ENCODE data around the gene GAS6.

Gene GAS6

DNA sequence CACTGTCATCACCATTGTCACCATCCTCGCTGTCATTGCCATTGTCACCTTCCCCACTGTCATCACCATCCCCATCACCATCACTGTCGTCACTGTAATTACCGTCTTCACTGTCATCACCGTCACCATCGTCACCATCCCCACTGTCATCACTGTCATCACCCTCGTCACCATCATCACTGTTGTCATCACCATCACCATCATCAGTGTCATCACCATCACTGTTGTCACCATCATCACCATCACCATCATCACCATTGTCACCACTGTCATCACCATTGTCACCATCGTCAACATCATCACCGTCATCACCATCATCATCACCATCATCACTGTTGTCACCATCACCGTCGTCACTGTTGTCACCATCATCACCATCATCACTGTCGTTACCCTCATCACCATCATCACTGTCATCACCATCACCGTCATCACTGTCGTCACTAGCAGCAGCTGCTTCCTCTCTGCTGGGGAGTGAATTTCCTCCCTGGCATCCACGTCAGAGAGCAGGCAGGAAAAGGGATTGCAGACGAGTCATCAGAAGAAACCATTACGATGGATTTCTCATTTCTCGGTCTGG is 77.5 kb downstream of the GAS6 start:
- no peak for DNase-seq

DNA sequence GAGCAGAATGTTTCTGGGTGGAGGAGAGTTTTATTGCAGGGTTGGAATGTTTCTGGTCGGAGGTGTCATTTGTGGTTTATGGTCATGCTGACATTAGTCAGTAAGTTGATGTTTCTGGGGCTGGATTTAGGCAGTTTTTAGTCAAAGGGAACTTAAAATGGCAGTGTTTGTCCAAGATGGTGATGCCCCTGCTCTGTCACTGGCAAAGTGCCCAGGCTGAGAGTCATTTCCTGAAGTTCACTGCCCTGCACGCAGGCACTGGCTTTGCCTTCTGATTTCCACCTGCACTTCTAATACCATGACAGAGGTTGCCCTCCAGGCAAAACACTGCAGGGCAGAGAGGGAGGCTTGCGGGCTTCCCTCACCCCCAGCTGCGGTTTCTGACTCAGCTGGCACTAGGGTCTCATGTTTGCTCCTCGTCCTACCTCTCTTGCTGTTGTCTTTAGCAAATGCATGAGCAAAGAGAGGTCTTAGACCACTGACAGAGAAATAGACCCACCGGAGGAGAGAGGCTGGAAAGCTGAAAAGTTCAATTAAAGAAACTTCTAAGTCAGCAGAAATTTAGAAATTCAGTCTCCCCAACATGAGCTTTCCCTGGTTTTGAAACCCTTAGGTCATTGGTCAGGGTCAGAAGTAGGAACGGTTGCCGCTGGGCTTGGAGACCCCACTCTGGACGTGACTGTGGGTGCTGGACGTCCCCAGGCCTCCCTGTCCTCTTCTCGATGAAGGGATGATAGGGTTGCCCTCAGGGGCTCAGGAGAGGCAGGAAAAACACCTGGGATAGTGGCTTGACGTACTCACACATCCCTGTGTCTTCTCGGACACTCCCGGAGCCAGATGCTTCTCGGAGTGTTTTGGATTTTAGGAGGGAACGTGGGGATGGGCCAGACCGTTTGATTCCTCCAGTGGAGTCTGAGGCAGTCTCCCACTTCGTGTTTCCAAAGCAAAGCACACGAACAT is 78.5 kb downstream of the GAS6 start:
- no peak for DNase-seq

GRCh38 chr13:113784645-113785024 is 79.2 kb downstream of the GAS6 start:
- no peak for DNase-seq

DNA sequence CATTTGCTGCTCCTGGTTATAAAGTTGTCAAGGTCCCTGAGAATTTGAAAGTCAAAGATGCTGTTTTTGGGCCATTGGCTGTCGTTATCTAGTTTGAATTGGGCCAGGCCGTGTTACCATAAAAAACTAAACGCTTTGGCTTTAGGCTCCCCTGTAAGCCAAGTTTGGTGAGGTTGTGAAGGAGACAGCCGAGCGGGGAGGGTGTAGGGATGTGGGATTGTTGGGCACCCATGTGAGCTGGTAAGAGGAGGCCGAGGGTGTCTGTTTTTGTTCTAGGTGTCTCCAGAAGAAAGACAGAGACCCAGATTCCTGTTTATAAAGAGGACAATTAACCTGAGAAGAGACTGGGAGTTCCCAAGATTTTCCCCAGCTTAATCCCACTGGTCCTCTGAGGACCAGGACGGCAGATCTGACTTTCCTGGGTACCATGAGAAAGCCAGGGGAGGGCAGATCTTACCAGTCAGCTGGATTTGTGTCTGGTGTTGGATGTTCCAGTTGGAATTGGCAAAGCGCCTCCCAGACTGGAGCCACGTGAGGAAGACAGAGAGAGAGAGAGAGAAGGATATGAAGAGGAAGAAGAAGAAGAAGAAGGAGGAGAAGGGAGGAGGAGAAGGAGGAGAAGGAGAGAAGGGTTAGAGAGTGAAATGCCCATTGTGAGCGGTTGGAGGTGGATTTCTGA is 79.8 kb downstream of the GAS6 start:
- no peak for DNase-seq

DNA sequence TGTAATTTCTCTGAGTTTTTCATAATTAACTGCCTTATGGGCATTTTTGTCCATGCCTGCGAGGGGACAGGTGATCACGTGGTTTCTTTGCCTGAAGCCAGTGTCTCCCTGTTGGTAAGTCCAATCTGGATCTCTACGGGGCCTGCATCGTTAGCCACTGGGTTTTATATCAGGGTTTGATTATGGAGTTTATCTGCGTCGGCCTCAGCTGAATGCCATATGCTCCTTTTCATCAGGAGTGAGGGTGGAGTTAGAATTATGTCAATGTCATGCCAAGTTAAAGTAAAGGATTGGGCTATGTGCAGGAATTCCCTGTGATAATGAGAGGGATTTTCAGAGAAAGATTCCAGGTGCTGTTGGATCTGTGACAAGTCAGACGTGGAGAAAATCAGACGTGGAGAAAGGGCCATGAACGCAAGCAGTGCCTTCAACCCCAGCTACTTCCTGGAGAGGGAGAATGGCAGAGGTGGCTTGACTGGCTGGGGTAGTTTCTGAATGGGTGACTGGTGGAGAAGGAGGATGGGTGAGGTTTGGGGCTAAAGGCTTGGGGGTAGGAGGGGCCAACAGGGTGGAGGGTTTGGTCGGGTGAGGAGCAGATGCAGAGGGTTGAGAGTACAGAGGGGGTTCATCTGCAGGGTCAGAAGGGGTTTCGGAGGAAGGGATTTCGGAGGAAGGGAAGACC is 80.5 kb downstream of the GAS6 start:
- DNase-seq = no peak

- DNase-seq = no peak
Observed at GRCh38 chr13:113782472-113782871, 81.4 kb downstream of the GAS6 start.

- DNase-seq = no peak
Observed at GRCh38 chr13:113781571-113781970, 82.3 kb downstream of the GAS6 start.

GRCh38 chr13:113777311-113778260 is 86.3 kb downstream of the GAS6 start:
- no peak for DNase-seq

GRCh38 chr13:113776231-113777125 is 87.4 kb downstream of the GAS6 start:
- no peak for DNase-seq

DNA sequence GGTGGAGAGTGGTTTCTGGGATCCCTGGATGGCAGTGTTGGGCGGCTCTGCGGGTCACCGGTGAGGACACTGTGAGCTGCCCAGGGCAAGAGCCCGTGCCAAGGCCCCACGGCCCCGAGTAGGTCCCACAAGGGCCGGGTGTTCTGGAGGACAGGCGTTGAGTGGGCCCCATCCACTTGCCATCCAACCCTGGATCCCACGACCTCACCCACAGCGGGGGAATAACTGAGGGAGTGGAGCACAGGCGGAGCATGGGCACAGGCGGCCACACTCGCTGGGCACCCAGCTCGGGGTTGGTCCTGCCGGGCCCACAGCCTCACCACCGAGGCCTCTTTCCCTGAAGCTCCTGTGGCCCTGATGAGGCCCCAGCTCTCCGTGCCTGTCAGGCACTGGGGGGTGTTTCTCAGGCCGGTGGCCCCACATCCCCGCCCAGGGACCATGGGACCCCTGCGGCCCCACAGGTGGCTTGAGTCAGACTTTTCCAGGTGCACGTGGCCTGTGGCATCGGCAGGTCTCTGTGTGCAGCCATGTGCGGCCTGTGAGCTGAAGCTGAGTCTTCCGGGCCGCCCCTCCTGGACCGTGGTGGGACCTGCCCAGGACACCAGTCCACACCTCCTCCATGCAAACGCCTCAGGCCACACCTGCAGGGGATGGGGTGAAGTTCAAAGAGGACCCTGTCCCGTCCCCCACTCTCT is 88.3 kb downstream of the GAS6 start:
- DNase-seq = no peak

GRCh38 chr13:113774177-113775107 is 89.4 kb downstream of the GAS6 start:
- no peak for DNase-seq

GRCh38 chr13:113771709-113772331 is 92.1 kb downstream of the GAS6 start:
- DNase-seq = no peak

DNA sequence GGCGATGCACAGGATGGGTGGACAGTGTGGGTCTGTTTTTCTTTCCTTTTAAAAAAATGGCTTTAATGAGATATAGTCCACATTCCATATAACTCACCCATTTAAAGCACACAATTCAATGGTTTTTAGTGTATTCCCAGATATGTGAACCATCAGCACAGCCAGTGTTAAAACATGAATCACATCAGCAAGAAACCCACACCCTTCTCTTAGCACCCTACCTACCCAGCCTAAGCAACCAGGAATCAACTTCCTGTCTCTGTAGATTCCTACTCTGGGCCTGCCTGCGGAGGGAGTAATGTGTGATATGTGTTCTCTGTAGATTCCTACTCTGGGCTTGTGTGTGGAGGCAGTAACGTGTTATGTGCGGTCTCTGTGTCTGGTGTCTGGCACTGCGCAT is 92.9 kb downstream of the GAS6 start:
- no peak for DNase-seq

All from NCI-H1048 (cell line).